ENCODE measurements around the gene CPT1A. TPM values are rescaled to one million over a fixed set of nuclear protein-coding genes. Genes with fewer than 3 reads are reported as not detected.
A peak's percentile ranks its signal among the peaks of the same experiment; 100 is the strongest.

The CPT1A gene
- polyA plus RNA-seq, 1 donor (not counting 4 experiments of a cell fraction or from before 2014, with no cell fraction given): 12.9 TPM

DNA sequence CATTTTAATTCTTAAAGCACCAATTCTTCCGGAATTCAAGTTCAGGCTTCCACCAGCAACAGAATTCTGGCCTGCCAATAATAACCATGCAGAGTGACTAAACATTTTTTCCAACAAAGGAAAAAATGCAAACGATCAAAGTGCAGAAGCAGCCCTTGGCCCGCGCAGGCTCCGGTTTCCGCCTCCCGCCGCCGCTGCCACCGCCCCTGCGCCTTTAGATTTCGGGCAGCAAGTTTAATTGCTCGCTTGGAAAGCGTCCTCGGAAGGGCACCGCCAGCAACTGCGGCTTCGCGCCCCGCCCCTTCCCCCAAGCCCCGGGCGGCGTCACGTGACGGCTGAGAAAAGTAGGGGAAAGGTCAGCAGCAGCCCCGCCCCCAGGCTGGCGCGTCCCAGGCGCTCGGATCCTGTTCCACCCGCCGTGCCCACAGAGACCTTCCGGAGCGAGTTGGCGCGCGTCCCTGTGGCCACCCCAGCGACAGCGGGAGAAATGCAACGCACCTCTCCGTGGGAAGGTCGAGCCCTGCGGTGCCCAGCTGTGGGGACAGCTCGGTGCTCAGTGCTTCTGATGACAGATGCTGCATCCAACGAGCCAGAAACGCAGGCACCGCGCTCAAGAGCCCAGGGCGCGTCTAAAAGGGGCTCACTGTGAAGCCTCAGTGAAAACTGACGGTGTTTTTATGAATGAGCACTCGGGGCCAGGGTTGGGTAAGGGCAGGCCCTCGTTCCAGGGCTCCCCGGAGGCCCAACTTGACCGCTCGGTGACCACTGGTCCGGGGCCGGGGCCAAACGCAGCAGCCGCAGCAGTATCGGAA, 2.5 kb downstream of the CPT1A start:
- TF ChIP-seq EZH2 (IDR thresholded peaks at IDR 0.05; ENCODE audit: low read length): no peak
- TF ChIP-seq, protein P1, sequence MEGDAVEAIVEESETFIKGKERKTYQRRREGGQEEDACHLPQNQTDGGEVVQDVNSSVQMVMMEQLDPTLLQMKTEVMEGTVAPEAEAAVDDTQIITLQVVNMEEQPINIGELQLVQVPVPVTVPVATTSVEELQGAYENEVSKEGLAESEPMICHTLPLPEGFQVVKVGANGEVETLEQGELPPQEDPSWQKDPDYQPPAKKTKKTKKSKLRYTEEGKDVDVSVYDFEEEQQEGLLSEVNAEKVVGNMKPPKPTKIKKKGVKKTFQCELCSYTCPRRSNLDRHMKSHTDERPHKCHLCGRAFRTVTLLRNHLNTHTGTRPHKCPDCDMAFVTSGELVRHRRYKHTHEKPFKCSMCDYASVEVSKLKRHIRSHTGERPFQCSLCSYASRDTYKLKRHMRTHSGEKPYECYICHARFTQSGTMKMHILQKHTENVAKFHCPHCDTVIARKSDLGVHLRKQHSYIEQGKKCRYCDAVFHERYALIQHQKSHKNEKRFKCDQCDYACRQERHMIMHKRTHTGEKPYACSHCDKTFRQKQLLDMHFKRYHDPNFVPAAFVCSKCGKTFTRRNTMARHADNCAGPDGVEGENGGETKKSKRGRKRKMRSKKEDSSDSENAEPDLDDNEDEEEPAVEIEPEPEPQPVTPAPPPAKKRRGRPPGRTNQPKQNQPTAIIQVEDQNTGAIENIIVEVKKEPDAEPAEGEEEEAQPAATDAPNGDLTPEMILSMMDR (optimal IDR thresholded peaks at IDR 0.05 in 1 of 3, IDR thresholded peaks at IDR 0.05 in 1 of 3, conservative IDR thresholded peaks at IDR 0.05 in 1 of 3; ENCODE audit: extremely low read depth in 1 of 3, insufficient read depth in 2 of 3, low read length in 3 of 3): peak in 1 of 3 experiments; percentile 1
- Histone ChIP-seq H3K9me1 (ENCODE audit: control insufficient read depth, extremely low read depth, insufficient read depth, low read length) (no peaks in the 10 kb centered on the region), H4K20me1 (ENCODE audit: control insufficient read depth, extremely low read depth, insufficient read depth, low read length) (no peaks in the 10 kb centered on the region), H3K79me2 (ENCODE audit: control insufficient read depth, insufficient read depth, low read length) (peaks cover 21% of the 10 kb centered on the region), H3K4me2 (ENCODE audit: control insufficient read depth, extremely low read depth, insufficient read depth, low read depth, low read length) (peak overlapping the region; percentile 94), H3K4me3 (ENCODE audit: control insufficient read depth in 2 of 3, extremely low read depth in 1 of 3, insufficient read depth in 2 of 3, low read depth in 1 of 3, low read length in 3 of 3) (peak overlapping the region; percentile 25 to 71 (median 54)), H3K27ac (ENCODE audit: control insufficient read depth, insufficient read depth, low read length) (peak overlapping the region; percentile 82), H3K36me3 (ENCODE audit: control insufficient read depth in 2 of 2, extremely low read depth in 1 of 2, insufficient read depth in 2 of 2, low read length in 2 of 2) (no peaks in the 10 kb centered on the region), H3K27me3 (ENCODE audit: control insufficient read depth, extremely low read depth, insufficient read depth, low read length) (peaks cover 6% of the 10 kb centered on the region), H3K4me1 (ENCODE audit: control insufficient read depth, extremely low read depth, insufficient read depth, low read length) (peaks cover 37% of the 10 kb centered on the region), H3K9me3 (ENCODE audit: control insufficient read depth, low read depth, low read length) (no peaks in the 10 kb centered on the region), H3K9ac (ENCODE audit: control insufficient read depth, extremely low read depth, insufficient read depth, low read length) (peak overlapping the region; percentile 71), H2AFZ (ENCODE audit: control insufficient read depth, low read length) (peak overlapping the region; percentile 77)
- dilution Hi-C loops (cut with MboI; ENCODE audit: extremely low pct_ligation_motif_present, low sequenced_read_pairs): no loop called here
- no peak for FAIRE-seq
- peak; percentile 53 for DNase-seq (ENCODE audit: low read depth, low spot score)

DNA sequence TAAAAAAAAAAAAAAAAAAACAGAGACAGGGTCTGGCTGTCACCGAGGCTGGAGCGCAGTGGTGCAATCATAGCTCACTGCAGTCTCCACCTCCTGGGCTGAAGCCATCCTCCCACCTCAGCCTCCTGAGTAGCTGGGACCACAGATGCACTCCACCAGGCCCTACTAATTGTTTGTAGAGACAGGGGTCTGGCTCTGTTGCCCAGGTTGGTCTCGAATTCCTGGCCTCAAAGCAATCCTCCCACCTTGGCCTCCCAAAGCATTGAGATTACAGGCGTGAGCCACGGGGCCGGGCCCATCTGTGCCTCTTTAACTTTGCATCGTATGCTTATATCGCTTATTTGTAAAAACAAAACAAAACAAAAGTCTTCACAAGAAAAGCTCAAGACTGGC, 3.1 kb downstream of the CPT1A start:
- H3K27ac ChIP-seq (ENCODE audit: control insufficient read depth, insufficient read depth, low read length): peak overlapping the region; percentile 82
- peaks cover 35% of the 10 kb centered on the region for H3K4me1 ChIP-seq (ENCODE audit: control insufficient read depth, extremely low read depth, insufficient read depth, low read length)
- peaks cover 21% of the 10 kb centered on the region for H3K79me2 ChIP-seq (ENCODE audit: control insufficient read depth, insufficient read depth, low read length)
- dilution Hi-C loops (cut with MboI; ENCODE audit: extremely low pct_ligation_motif_present, low sequenced_read_pairs): no loop called here
- H3K4me3 ChIP-seq (ENCODE audit: control insufficient read depth in 2 of 3, extremely low read depth in 1 of 3, insufficient read depth in 2 of 3, low read depth in 1 of 3, low read length in 3 of 3): peak overlapping the region; percentile 25 to 58 (median 48)
- FAIRE-seq (no peak), DNase-seq (ENCODE audit: low read depth, low spot score) (no peak)
- H3K9ac ChIP-seq (ENCODE audit: control insufficient read depth, extremely low read depth, insufficient read depth, low read length): peak overlapping the region; percentile 71
- TF ChIP-seq EZH2 (IDR thresholded peaks at IDR 0.05; ENCODE audit: low read length): no peak
- TF ChIP-seq, protein P1 (optimal IDR thresholded peaks at IDR 0.05 in 1 of 3, IDR thresholded peaks at IDR 0.05 in 1 of 3, conservative IDR thresholded peaks at IDR 0.05 in 1 of 3; ENCODE audit: extremely low read depth in 1 of 3, insufficient read depth in 2 of 3, low read length in 3 of 3): no peak
- no peaks in the 10 kb centered on the region for H3K36me3 ChIP-seq (ENCODE audit: control insufficient read depth in 2 of 2, extremely low read depth in 1 of 2, insufficient read depth in 2 of 2, low read length in 2 of 2)
- H2AFZ ChIP-seq (ENCODE audit: control insufficient read depth, low read length): peak overlapping the region; percentile 77
- H3K4me2 ChIP-seq (ENCODE audit: control insufficient read depth, extremely low read depth, insufficient read depth, low read depth, low read length): peak overlapping the region; percentile 94
- no peaks in the 10 kb centered on the region for H3K9me3 ChIP-seq (ENCODE audit: control insufficient read depth, low read depth, low read length)
- no peaks in the 10 kb centered on the region for H3K9me1 ChIP-seq (ENCODE audit: control insufficient read depth, extremely low read depth, insufficient read depth, low read length)
- H3K27me3 ChIP-seq (ENCODE audit: control insufficient read depth, extremely low read depth, insufficient read depth, low read length): peaks cover 6% of the 10 kb centered on the region
- no peaks in the 10 kb centered on the region for H4K20me1 ChIP-seq (ENCODE audit: control insufficient read depth, extremely low read depth, insufficient read depth, low read length)
